Measurements from ENCODE around the gene ABCG1.
"Not testable (repeated sequence)": the region's sequence is repeated elsewhere in the genome, so short reads cannot be mapped to it uniquely, and the experiment has no call there.

The ABCG1 gene

DNA sequence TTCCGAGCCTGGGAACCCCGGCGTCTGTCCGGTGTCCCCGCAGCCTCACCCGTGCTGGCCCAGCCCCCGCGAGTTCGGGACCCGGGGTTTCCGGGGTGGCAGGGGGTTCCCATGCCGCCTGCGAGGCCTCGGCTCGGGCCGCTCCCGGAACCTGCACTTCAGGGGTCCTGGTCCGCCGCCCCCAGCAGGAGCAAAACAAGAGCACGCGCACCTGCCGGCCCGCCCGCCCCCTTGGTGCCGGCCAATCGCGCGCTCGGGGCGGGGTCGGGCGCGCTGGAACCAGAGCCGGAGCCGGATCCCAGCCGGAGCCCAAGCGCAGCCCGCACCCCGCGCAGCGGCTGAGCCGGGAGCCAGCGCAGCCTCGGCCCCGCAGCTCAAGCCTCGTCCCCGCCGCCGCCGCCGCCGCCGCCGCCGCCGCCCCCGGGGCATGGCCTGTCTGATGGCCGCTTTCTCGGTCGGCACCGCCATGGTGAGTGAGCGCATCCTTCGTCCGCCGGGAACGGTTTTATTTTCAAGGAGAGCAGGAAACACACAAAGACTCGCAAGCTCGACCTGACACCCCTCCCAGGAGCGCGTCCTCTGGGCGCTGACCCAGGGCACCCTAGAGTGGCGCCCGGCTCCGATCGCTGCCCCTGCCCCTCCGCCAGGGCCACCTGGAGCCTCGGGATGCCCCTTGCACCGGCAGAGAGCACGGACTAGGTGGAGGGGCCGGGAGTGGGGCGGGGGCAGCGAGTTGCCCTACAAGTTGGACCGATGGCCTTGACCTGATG, at the start of gene ABCG1:
TSS of gene ABCG1 (plus strand) at position 305 of the 770 bp plus-strand sequence. CDS start at position 428, 123 bp downstream.
- no peak for DNase-seq

DNA sequence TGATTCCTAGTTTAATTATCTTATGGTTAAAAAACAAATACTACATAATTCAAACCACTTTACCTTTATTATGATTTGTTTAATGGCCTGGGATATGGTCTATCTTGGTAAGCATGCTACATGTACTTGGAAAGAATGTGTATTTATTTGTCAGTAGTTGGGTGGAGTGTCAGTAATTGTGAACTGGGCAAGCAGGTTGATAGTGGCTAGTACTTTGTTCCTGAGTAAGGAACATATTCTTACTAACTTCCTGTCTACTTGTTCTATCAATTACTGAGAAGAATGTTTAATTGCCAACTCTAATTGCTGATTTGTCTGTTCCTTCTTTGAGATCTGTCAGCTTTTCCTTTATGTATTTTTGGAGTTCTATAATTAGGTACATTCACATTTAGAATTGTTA, 49.2 kb upstream of the ABCG1 start:
- DNase-seq, result no peak

DNA sequence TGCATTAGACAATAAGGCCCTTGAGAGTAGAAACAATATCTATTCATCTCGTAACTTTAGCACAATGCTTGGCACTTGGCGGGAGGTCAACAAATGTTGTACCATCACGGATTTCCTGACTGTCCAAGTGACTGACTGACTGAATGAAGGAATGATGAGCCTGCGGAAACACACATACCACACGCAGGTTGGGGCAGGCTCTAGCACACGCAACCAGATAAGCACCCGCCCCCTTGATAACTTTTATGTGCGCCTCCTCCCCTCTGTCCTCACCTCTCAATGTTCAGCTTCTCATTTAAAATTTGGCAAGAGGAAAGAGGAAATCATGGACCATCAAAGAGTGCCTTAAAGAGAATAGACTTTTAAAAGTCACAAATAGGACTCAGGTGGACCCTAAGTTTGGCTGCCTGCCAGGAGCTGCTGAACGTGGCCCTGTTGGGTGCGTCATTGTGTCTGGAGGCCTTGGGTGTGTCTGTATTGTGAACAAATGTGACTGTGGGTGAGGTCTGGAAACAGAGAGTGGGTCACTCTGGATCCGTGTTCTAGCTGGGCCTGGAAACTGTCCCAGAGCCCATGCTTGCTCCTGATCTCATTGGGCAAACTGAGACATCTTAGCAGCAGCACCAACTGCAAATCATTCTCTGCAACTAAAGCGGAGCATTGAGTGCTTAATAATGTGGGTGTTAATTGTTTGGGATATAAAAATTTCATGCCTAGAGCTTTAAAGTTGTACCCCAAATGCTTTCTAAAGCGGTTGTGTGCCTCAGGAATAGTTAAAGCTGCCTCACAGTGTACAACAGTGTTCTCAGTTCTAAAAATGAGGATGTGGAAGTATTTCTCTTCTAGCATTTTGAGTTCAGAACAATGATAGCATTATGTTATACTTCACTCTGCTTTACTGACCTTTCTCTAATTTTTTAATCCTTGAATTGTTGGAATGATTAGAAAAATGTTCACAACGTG, 47.6 kb upstream of the ABCG1 start:
- no peak for DNase-seq

DNA sequence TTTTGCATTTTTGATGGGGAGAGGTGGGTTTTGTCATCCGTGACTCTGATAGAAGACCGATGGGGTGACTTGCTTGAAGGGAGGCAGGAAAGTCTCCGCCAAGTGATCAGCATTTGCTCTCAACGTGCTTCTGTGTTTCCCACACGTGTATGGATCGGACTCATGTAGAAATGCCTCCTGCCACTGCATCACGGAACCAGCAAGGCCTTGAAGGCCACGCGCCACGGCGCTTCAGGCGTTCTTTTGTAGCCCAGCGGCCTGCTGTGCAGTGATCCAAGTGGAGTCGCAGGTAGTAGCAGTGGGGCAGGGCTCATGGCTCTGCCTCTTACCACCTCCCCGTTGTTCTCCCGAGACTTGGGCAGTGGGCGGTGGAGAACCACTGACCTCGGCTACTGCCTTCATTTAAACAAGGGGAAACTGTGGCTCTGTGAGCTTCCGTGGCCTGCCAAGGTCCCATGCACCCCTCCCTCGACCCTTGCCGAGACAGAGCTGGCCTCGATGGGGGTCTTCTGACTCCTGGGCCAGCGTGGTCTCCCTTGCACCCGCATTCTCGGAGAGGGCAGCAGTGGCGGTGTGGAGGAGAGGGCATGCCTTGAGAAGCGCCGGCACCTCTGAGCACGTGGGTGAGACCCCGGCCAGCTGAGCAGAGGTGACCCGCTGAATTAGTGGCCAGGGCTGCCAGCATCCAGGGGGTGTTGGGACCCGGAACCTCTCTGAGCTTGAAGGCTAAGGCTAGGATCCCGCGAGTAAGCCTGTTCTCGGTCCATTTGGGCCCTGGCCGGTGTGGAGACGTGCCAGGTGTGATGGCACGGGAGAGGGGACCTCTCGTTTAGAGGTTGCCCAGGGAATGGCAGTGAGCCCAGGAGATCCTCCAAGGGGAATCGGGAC, 46.1 kb upstream of the ABCG1 start:
- no peak for DNase-seq

DNA sequence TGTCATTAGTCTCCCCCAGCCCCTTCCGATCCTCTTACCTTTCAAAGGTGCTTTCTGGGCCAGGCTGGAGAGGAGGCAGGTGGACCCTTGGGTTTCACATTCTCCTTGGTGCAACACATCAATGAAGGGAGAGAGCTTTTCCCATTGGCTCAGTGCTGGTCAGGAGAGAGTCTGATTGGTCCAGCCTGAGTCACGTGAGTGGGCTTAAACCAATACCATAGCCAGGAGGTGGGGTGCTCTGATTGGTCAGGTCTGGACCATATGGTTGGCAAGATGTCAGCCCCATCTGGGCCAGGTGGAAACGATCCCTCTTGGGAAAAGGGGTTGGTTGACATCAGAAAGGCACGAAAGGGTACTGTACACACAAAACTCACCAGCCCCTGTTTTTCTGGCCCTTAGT, 44.8 kb upstream of the ABCG1 start:
- DNase-seq, result no peak

DNA sequence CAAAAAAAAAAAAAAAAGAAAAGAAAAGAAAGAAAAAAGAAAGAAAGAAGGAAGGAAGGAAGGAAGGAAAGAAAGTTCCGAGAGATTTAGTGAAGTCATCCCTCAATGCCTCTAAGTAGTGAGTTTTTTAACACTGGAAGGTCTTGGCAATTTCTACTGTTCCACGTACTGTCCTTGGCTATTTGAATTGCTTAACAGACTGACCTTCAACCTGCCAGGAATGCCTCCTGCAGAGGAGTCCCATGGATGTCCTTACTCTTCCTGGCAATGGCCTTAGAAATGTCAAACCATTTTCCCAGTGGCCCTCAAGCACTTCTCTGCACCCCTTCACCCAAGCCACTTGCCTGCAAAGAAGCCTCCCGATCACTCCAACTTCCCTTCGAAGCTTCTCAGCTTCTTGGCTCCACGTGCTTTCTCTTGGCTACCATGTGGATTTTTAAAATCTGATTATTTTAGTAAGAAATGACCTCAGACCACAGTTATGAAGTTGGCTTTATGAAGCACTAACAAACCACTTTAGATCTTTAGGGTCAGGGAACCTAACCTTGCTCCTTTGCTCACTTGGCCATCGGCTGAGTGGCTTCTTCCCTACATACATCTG, 43.7 kb upstream of the ABCG1 start:
- no peak for DNase-seq

DNA sequence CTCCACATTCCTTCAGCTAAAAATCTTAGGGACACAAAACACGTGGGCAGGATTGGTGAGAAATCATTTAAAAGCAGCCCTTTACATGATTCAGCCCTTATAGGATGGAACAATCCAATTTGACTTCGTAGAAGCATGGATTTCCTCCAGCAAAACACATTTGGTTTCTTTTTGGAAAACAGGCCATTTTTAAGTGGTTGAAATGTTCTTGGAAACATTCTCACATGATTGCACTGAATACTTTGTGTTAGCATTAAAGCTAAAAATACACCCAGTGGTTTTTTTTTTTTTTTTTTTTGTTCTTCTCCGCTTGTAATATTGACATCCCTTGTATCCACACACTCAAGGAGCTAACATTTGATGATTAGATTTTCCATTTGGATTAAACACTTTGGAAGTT, 42.1 kb upstream of the ABCG1 start:
- DNase-seq, result no peak

DNA sequence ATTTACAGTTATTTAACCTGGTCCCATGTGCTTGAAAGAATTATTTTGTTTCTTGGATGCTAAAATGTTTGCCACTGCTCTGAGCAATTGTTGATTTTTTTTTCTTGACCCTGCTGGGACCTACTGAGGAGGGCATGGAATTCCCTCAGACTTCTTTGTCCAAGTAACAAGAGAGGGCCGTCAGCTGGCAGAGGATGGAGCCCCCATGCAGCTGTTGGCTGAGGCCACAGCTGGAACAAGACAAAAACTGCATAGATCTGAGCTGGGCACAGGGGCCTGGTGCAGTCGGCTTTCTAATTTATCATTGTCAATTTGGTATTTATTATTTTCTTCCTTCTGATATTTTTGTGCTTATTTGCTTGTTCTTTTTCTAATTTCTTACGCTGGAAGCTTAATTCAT, 39.6 kb upstream of the ABCG1 start:
- no peak for DNase-seq

DNA sequence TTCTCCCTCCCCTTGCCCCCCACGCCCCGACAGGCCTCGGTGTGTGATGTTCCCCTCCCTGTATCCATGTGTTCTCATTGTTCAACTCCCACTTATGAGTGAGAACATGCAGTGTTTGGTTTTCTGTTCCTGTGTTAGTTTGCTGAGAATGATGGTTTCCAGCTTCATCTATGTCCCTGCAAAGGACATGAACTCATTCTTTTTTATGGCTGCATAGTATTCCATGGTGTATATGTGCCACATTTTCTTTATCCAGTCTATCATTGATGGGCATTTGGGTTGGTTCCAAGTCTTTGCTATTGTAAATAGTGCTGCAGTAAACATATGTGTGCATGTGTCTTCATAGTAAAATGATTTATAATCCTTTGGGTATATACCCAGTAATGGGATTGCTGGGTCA, 38.9 kb upstream of the ABCG1 start:
- DNase-seq, result not testable (repeated sequence)

DNA sequence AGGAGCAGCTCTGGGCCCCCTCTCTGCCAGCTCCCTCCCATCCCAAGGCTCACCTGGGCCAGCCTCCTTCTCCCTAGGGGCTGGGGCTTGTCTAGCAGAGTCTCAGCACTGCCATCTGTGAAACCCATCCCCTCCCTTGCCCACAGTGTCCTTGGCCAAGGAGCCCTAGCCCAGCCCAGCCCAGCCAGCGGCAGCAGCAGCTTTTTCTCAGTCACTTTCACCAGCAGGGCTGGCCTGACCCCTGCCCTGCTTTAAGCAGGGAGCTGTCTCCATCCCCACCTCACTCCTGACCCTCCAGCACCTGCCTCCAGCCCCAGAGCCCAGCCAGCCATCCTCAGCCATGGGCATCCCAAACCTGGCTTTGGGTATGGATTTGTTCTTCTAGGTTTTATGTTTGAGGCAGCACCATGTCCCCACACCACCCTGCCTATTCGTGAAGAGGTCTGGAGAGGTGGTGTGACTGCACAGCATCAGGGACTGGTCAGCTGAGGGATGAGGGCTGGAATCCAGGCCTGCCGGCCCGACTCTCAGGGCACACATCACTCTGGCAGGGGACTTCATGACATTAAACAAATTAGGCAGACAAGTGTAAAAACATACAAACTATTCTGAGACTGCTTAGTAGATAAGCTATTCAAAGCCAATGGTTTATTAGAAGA, 36.1 kb upstream of the ABCG1 start:
- DNase-seq, result no peak

DNA sequence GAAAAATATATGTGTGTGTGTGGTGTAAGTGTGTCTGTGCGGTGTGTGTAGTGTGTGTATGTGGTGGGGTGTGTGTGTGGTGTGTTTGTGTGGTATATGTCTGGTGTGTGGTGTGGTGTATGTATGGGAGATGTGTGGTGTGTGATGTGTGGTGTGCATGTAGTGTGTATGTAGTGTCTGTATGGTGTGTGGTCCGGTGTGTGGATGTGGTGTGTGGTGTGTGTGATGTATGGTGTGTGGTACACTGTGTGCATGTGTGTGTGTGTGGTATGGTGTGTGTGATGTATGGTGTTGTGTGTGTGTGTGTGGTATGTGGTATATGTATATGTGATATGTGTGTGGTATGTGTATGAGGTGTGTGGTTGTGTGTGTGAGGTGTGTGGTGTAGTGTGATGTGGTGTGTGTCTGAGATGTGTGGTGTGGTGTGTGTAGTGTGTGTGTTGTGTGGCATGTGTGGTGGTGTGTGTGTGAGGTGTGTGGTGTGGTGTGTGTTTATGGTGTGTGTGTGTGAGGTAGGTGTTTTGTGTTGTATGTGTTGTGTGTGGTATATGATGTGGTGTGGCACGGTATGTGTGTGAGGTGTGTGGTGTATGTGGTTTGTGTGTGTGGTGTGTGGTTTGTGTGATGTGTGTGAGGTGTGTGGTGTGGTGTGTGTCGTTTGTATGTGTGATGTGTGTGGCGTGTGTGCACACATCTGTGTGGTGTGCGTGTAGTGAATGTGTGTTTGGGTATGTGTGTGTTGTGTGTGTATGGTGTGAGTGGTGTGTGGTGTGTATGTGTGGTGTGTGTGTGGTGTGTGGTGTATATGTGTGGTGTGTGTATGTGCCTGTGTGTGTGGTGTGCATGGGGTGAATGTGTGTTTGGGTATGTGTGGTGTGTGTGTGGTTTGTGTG, 35.3 kb upstream of the ABCG1 start:
- no peak for DNase-seq

DNA sequence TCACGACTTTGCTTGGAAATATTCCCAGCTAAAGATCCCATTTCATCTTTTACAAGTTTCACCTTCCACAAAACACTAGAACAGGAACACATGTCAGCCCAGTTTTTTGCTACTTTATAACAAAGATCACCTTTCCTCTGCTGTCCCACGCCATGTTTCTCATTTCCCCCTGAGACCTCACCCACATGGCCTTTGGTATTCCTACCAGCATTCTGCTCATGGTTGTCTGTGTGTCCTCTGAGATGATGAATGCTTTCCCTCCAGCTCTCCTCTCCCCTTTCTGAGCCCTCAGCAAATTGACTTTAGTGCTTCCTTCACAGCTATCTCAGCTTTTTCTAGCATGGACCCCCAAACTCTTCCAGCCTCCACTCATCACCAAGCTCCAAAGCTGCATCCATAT, 32.3 kb upstream of the ABCG1 start:
- no peak for DNase-seq

DNA sequence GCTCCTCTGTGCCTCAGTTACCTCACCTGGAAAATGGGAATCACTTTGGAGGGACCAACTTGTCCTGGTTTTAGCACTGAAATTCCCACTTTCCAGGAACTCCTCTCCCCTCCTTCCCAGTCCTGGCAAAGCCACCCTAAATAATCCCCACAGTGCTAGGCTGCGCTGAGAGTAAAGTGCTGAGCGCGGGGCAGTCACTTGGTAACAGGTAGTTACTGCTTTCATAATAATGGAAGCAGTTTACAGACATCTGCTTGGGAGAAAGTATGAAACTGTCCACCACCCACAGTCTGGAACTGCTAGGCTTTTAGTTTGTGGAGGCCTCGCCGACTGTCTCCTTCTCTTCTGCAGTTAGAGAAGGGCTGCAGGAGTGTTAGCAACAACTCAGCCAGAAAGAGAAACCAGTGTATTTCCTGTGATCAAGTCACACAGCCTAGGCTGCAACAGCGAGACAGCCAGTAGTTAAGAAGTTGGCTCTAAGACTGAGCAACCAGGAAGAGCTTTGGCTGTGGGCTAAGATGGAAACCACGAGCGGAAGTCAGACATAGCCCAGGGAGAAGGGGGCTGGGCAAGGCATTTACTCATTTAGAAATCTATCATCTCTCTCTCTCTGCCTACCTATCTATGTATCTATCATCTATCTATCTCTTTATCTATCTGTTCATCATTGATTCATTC, 30.8 kb upstream of the ABCG1 start:
- DNase-seq, result no peak

DNA sequence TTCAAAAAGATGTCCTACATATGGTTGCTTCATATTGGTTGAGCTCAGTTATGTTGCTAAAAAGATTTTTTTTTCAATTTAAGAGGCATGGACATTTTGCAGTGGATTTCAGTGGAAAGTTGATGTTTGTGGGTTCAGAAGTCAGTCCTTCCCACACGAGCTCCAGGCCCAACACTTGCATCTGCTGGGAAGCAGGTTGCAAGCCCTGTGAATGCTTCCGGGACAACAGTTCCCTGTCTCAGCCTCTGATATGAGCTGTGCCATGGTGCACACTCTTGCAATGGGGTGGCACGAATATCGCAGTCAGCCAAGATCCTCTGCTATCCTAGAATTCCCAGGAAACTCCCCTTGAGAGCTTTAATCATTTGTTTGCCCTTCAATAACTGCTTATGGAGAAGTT, 30.3 kb upstream of the ABCG1 start:
- no peak for DNase-seq

DNA sequence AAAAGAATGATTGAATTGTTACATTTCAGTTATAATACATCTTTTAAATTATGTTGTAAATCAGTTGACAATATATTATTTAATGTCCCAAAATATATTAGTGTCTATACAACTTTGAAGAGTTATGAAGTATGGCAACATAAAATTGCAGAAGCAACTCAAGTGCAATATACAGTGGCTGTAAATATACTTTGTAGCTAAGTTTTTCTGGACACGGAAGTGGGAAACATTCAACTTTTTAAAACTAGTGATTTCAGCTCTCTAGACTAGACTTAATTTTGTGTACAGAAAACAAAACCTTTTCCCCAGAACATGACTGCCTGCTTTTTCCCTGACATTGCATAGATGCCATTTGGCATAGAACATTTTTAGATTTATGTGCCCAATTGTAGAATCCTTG, 29.5 kb upstream of the ABCG1 start:
- DNase-seq, result no peak

DNA sequence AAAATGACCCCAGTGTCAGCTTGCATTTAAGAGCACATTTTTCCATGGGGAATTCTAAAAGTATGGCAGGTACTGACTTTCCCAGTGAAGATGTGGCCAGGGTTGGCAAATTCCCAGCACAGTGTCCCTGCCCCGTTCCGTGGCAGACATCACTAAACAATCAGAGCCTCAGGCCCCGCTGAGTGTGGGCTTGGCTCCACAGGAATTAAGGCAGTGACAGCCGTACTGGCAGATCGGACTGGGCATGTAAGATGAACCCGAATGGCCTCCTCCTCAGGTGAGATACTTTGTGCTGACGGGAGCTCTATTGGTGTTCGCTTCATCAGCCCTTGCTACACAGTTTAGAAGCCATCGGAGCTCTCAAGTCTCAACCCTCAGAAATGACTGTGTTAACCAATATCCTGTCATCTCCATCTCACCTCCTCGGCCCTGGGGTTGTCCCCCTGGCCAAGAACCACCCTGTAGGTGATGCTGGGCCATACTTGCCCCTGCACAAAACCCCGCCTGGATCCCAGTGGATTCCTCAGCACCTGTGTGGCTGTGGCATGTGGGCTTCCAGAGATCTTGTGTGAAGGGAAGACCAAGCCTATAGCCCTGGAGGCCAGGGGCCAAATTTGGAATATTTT, 29.0 kb upstream of the ABCG1 start:
- no peak for DNase-seq

DNA sequence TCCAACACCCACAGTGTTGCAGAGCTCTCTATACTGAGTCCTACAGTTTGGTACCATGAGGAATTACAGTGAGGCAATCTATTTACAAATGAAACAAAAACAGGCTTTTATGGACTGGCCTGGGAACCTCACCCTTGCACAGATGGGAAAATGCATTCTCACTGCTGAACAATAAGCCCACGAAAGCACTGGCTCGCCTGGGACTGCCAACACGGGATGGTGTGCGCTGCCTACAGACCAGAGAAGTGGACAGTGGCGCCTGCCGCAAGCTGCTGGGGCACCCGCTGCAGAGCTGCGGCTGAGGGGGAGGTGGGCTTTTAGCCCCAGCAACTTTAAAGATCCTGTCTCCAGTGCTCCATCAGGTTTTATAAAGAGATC, 28.5 kb upstream of the ABCG1 start:
- DNase-seq, result no peak

DNA sequence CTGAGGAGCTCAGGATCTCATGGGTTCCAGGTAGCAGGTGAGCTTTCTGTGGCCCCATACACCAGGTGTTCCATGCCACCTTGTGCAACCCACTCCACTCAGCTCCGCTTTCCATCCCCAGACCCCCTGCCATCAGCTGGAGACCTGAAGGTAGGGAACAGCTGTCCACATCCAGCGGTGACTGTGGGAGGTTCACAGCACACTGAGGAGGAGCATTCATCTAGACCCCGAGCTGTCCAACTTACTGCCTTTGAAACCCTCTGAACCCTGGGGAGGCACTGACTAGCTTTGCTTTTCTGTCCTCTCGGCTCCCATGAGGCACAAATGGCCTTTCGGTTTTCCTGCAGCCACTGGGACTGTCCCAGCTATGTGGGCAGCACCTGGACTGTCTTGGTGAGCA, 27.9 kb upstream of the ABCG1 start:
- no peak for DNase-seq

DNA sequence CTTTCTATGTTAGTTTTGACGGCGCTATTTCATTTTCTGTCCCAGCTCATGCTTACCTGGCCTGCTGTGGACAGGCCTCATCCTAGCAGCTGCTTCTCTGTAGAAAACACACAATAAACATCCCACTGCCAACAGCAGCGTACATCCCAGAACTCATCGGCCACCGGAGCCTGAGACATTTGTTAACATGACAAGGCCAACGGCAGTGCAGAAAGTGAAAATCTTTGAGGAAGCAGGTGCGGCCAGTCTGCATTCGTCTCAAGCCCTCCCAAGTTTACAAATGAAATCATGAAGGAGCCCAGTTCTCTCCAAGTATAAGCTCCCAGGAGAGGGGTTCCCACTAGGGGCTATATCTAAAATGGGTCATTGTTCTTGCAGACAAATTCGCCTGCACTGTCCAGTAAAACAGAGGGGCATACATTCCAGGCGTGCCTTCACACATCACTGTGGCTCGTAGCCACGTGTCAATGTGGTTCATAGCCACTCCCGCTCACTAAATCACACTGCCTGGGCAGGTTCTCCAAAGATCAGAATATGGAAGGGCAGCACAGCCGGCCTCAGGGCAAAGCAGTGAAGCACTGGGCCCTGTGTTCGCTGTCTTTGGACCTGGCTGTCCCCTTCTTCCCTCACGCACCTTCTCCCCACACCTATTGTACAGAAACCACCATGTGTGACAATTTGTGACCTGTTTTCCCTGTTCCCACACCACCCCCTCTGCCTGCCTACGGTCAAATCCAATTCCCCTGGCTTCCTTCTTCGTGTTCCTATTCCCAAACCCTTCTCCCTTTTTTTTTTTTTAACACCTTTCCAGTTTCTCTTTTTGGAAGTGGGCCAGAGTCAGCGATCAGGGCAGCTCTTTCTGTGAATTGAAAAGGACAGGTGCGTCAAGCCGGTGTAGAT, 27.0 kb upstream of the ABCG1 start:
- DNase-seq, result no peak
